ENCODE data around the gene BMAL1.
A peak's percentile ranks its signal among the peaks of the same experiment; 100 is the strongest.

BMAL1 gene

GRCh38 chr11:13236626-13237025 is 41.0 kb upstream of the BMAL1 start:
- Histone ChIP-seq H3K9me2 (ENCODE audit: low read depth, low read length) (no peaks in the 10 kb centered on the region), H3K27ac (ENCODE audit: low read depth, low read length, poor library complexity, severe bottlenecking) (no peak overlapping the region), H3K36me3 (ENCODE audit: insufficient read depth, low read length) (no peaks in the 10 kb centered on the region), H4K20me1 (ENCODE audit: insufficient read depth, low read length) (no peaks in the 10 kb centered on the region), H3K4me3 (ENCODE audit: low read depth, low read length, poor library complexity, severe bottlenecking) (no peak overlapping the region), H3K9ac (ENCODE audit: low read length) (no peak overlapping the region), H3K27me3 (ENCODE audit: insufficient read depth, low read length) (no peaks in the 10 kb centered on the region), H3K4me1 (ENCODE audit: insufficient read depth, low read length, severe bottlenecking) (no peaks in the 10 kb centered on the region), H2AFZ (ENCODE audit: low read length) (no peak overlapping the region), H3K4me2 (ENCODE audit: low read length) (no peak overlapping the region), H3F3A (ENCODE audit: insufficient read depth, low read length) (no peaks in the 10 kb centered on the region), H3K9me3 (ENCODE audit: low read length) (no peaks in the 10 kb centered on the region), H3K79me2 (ENCODE audit: insufficient read depth, low read length) (no peaks in the 10 kb centered on the region)
- TF ChIP-seq EZH2 (IDR thresholded peaks at IDR 0.05; ENCODE audit: borderline replicate concordance, low read length) (no peak), CTCF (IDR thresholded peaks at IDR 0.05; ENCODE audit: low read length) (no peak)

DNA sequence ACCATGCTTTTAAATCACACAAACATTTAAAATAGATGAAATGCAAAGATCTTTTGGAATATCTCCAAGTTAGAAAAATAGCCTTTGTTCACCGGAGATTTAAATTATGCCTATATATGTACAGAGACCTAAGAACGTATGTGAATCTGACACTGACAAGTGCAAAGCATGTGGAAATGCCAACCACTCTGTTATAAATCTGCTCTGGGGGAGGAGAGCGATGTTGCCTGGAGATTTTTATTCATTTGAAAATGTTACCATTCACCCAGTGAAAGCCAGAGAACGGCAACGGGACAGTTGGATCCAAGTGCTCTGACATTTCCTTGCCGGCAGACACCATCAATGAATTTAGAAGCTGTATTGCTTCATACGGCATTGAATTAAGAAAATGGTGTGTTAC is 39.8 kb upstream of the BMAL1 start:
- Histone ChIP-seq H3K27ac (ENCODE audit: low read depth, low read length, poor library complexity, severe bottlenecking) (no peak overlapping the region), H3K4me1 (ENCODE audit: insufficient read depth, low read length, severe bottlenecking) (no peaks in the 10 kb centered on the region), H2AFZ (ENCODE audit: low read length) (no peak overlapping the region), H3F3A (ENCODE audit: insufficient read depth, low read length) (no peaks in the 10 kb centered on the region), H3K36me3 (ENCODE audit: insufficient read depth, low read length) (no peaks in the 10 kb centered on the region), H3K9me2 (ENCODE audit: low read depth, low read length) (no peaks in the 10 kb centered on the region), H3K9me3 (ENCODE audit: low read length) (no peaks in the 10 kb centered on the region), H4K20me1 (ENCODE audit: insufficient read depth, low read length) (no peaks in the 10 kb centered on the region), H3K79me2 (ENCODE audit: insufficient read depth, low read length) (no peaks in the 10 kb centered on the region), H3K27me3 (ENCODE audit: insufficient read depth, low read length) (no peaks in the 10 kb centered on the region), H3K4me3 (ENCODE audit: low read depth, low read length, poor library complexity, severe bottlenecking) (no peak overlapping the region), H3K9ac (ENCODE audit: low read length) (no peak overlapping the region), H3K4me2 (ENCODE audit: low read length) (no peak overlapping the region)
- TF ChIP-seq CTCF (IDR thresholded peaks at IDR 0.05; ENCODE audit: low read length): no peak
- no peak for TF ChIP-seq EZH2 (IDR thresholded peaks at IDR 0.05; ENCODE audit: borderline replicate concordance, low read length)

GRCh38 chr11:13238879-13239514 is 38.6 kb upstream of the BMAL1 start:
- Histone ChIP-seq H3K79me2 (ENCODE audit: insufficient read depth, low read length) (no peaks in the 10 kb centered on the region), H3K9ac (ENCODE audit: low read length) (no peak overlapping the region), H4K20me1 (ENCODE audit: insufficient read depth, low read length) (no peaks in the 10 kb centered on the region), H3K4me2 (ENCODE audit: low read length) (no peak overlapping the region), H3K4me1 (ENCODE audit: insufficient read depth, low read length, severe bottlenecking) (no peaks in the 10 kb centered on the region), H3K36me3 (ENCODE audit: insufficient read depth, low read length) (no peaks in the 10 kb centered on the region), H2AFZ (ENCODE audit: low read length) (no peak overlapping the region), H3K9me3 (ENCODE audit: low read length) (no peaks in the 10 kb centered on the region), H3K9me2 (ENCODE audit: low read depth, low read length) (no peaks in the 10 kb centered on the region), H3K4me3 (ENCODE audit: low read depth, low read length, poor library complexity, severe bottlenecking) (no peak overlapping the region), H3K27ac (ENCODE audit: low read depth, low read length, poor library complexity, severe bottlenecking) (no peak overlapping the region), H3F3A (ENCODE audit: insufficient read depth, low read length) (no peaks in the 10 kb centered on the region), H3K27me3 (ENCODE audit: insufficient read depth, low read length) (no peaks in the 10 kb centered on the region)
- TF ChIP-seq CTCF (IDR thresholded peaks at IDR 0.05; ENCODE audit: low read length) (peak; percentile 95), EZH2 (IDR thresholded peaks at IDR 0.05; ENCODE audit: borderline replicate concordance, low read length) (no peak)

All from OCI-LY1 (cell line).